OCI-LY7 (cell line): ENCODE results near the gene MAGI1.

ENCODE experiments used
- EZH2phosphoT487 ChIP-seq: fragments of 200-600 bp; sonication (generic); IDR thresholded peaks from 2 replicates; pipeline ENCODE4 v1.6.1; 2018; ENCODE audit warnings: low read depth, borderline replicate concordance, mild to moderate bottlenecking, mixed run types, antibody characterized with exemption, low read length, moderate library complexity, mixed read lengths
- TF ChIP-seq, protein P1 (sequence below): fragments of 200-600 bp; sonication (generic); conservative IDR thresholded peaks from 2 replicates; pipeline ENCODE4 v1.5.1; 2014; ENCODE audit warnings: mild to moderate bottlenecking, antibody characterized with exemption, low read length, moderate library complexity, mixed read lengths

- TF ChIP-seq, protein P1, sequence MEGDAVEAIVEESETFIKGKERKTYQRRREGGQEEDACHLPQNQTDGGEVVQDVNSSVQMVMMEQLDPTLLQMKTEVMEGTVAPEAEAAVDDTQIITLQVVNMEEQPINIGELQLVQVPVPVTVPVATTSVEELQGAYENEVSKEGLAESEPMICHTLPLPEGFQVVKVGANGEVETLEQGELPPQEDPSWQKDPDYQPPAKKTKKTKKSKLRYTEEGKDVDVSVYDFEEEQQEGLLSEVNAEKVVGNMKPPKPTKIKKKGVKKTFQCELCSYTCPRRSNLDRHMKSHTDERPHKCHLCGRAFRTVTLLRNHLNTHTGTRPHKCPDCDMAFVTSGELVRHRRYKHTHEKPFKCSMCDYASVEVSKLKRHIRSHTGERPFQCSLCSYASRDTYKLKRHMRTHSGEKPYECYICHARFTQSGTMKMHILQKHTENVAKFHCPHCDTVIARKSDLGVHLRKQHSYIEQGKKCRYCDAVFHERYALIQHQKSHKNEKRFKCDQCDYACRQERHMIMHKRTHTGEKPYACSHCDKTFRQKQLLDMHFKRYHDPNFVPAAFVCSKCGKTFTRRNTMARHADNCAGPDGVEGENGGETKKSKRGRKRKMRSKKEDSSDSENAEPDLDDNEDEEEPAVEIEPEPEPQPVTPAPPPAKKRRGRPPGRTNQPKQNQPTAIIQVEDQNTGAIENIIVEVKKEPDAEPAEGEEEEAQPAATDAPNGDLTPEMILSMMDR, result no peak
- no peak for TF ChIP-seq EZH2phosphoT487
These were observed 130.1 kb downstream of the MAGI1 start for GRCh38 chr3:65908588-65908987.
